ENCODE data around the gene SRM. TPM values are rescaled to one million over a fixed set of nuclear protein-coding genes. Genes with fewer than 3 reads are reported as not detected.

The SRM gene
- total and polyA plus RNA-seq, 3 experiments from 2014 or later: 169 to 438 (median 423) TPM

DNA sequence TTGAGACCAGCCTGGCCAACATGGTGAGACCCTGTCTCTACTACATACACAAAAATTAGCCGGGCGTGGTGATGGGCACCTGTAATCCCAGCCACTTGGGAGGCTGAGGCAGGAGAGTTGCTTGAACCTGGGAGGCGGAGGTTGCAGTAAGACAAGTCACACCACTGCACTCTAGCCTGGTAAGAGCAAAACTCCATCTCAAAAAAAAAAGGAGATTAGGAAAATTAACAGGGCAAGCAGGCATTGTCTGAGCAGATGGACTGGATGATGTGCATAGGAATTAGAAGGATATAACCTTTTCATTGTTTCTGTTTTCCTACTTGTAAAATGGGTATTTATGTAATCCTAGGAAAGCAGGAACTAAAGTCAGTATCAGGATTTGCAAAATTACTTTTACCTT lies 31.8 kb downstream of the SRM start:
- H3K36me3 ChIP-seq (ENCODE audit: insufficient read depth, low read length): peaks cover 24% of the 10 kb centered on the region
- peak overlapping the region in 2 of 8 donors; percentile 13 to 24 for H3K27ac Mint-ChIP-seq
- no peaks in the 10 kb centered on the region for H3K9me3 ChIP-seq (ENCODE audit: low read length)
- CTCF ChIA-PET: no interaction called here
- H3K36me3 Mint-ChIP-seq: peaks cover 7 to 64% (median 11%) of the 10 kb centered on the region in 3 donors
- no peak for DNase-seq
- H3K4me3 Mint-ChIP-seq: no peak overlapping the region
- H3K9me3 Mint-ChIP-seq: no peaks in the 10 kb centered on the region
- H3K27me3 Mint-ChIP-seq: no peaks in the 10 kb centered on the region
- H3K4me1 Mint-ChIP-seq: peaks cover 19 to 39% (median 30%) of the 10 kb centered on the region in 3 donors
- H3K4me1 ChIP-seq (ENCODE audit: insufficient read depth, low read length): no peaks in the 10 kb centered on the region
- no peaks in the 10 kb centered on the region for H3K27me3 ChIP-seq (ENCODE audit: insufficient read depth, low read length, poor library complexity, severe bottlenecking)
- POLR2A ChIA-PET: no interaction called here
- no peak overlapping the region for H3K27ac ChIP-seq (ENCODE audit: low read depth, low read length)
- no peak overlapping the region for H3K4me3 ChIP-seq (ENCODE audit: low read length)

GRCh38 chr1:11027316-11027715 lies 32.5 kb downstream of the SRM start:
- Mint-ChIP-seq H3K4me1 (peaks cover 23 to 44% (median 37%) of the 10 kb centered on the region in 3 donors), H3K36me3 (peaks cover 7 to 71% (median 14%) of the 10 kb centered on the region in 3 donors), H3K9me3 (no peaks in the 10 kb centered on the region), H3K27ac (peak overlapping the region in 2 of 8 donors; percentile 17 to 35), H3K27me3 (no peaks in the 10 kb centered on the region), H3K4me3 (no peak overlapping the region)
- Histone ChIP-seq H3K9me3 (ENCODE audit: low read length) (no peaks in the 10 kb centered on the region), H3K27ac (ENCODE audit: low read depth, low read length) (no peak overlapping the region), H3K4me3 (ENCODE audit: low read length) (no peak overlapping the region), H3K27me3 (ENCODE audit: insufficient read depth, low read length, poor library complexity, severe bottlenecking) (no peaks in the 10 kb centered on the region), H3K36me3 (ENCODE audit: insufficient read depth, low read length) (peaks cover 25% of the 10 kb centered on the region), H3K4me1 (ENCODE audit: insufficient read depth, low read length) (no peaks in the 10 kb centered on the region)
- DNase-seq: no peak
- CTCF ChIA-PET: interaction anchor here (1.0 kb wide), 1 partner anchor 10 kb away, joined by 4 read pairs; no protein-coding TSS in a partner anchor
- POLR2A ChIA-PET: no interaction called here

DNA sequence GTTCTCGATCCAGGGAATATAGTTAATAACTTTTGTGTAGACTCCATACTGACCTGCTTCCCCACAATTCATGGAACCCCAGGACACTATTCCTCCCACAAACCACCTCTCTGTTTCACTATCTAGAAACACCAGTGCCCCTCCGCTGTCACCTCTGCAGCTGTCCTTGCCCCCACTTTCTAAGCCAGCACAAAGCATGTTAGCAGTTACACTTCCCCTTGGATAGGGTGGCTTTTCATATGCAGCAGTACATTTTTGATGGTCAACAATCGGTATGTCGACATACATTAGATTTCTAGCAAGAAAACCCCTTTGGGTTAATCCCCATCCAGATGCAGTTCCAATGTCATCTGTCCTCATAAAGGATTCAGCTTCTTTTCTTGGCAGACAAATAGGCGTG lies 32.9 kb downstream of the SRM start:
- Mint-ChIP-seq H3K27me3 (peaks cover 0 to 1% of the 10 kb centered on the region in 2 donors), H3K4me1 (peaks cover 25 to 49% (median 40%) of the 10 kb centered on the region in 3 donors), H3K36me3 (peaks cover 7 to 75% (median 14%) of the 10 kb centered on the region in 3 donors), H3K9me3 (no peaks in the 10 kb centered on the region), H3K4me3 (no peak overlapping the region), H3K27ac (peak overlapping the region in 2 of 8 donors; percentile 35 to 52)
- Histone ChIP-seq H3K27me3 (ENCODE audit: insufficient read depth, low read length, poor library complexity, severe bottlenecking) (no peaks in the 10 kb centered on the region), H3K4me1 (ENCODE audit: insufficient read depth, low read length) (no peaks in the 10 kb centered on the region), H3K27ac (ENCODE audit: low read depth, low read length) (no peak overlapping the region), H3K36me3 (ENCODE audit: insufficient read depth, low read length) (peaks cover 29% of the 10 kb centered on the region), H3K9me3 (ENCODE audit: low read length) (no peaks in the 10 kb centered on the region), H3K4me3 (ENCODE audit: low read length) (no peak overlapping the region)
- CTCF ChIA-PET: interaction anchor here (1.0 kb wide), 1 partner anchor 10 kb away, joined by 4 read pairs; no protein-coding TSS in a partner anchor
- POLR2A ChIA-PET: no interaction called here
- DNase-seq: no peak

- H3K27me3 Mint-ChIP-seq: peaks cover 0 to 1% of the 10 kb centered on the region in 2 donors
- H3K4me1 Mint-ChIP-seq: peaks cover 27 to 50% (median 41%) of the 10 kb centered on the region in 3 donors
- ChIA-PET CTCF (no interaction called here), POLR2A (no interaction called here)
- Histone ChIP-seq H3K27me3 (ENCODE audit: insufficient read depth, low read length, poor library complexity, severe bottlenecking) (no peaks in the 10 kb centered on the region), H3K27ac (ENCODE audit: low read depth, low read length) (no peak overlapping the region), H3K4me3 (ENCODE audit: low read length) (no peak overlapping the region), H3K36me3 (ENCODE audit: insufficient read depth, low read length) (peaks cover 38% of the 10 kb centered on the region), H3K4me1 (ENCODE audit: insufficient read depth, low read length) (no peaks in the 10 kb centered on the region), H3K9me3 (ENCODE audit: low read length) (no peaks in the 10 kb centered on the region)
- DNase-seq: no peak
- H3K36me3 Mint-ChIP-seq: peaks cover 7 to 84% (median 14%) of the 10 kb centered on the region in 3 donors
- no peak overlapping the region for H3K27ac Mint-ChIP-seq
- H3K4me3 Mint-ChIP-seq: no peak overlapping the region
- no peaks in the 10 kb centered on the region for H3K9me3 Mint-ChIP-seq
Observed at GRCh38 chr1:11026052-11026451, 33.8 kb downstream of the SRM start.

- no peak for DNase-seq
- Histone ChIP-seq H3K36me3 (ENCODE audit: insufficient read depth, low read length) (peaks cover 42% of the 10 kb centered on the region), H3K9me3 (ENCODE audit: low read length) (no peaks in the 10 kb centered on the region), H3K4me3 (ENCODE audit: low read length) (no peak overlapping the region), H3K27ac (ENCODE audit: low read depth, low read length) (no peak overlapping the region), H3K4me1 (ENCODE audit: insufficient read depth, low read length) (no peaks in the 10 kb centered on the region), H3K27me3 (ENCODE audit: insufficient read depth, low read length, poor library complexity, severe bottlenecking) (no peaks in the 10 kb centered on the region)
- Mint-ChIP-seq H3K36me3 (peaks cover 7 to 87% (median 14%) of the 10 kb centered on the region in 3 donors), H3K27me3 (peaks cover 0 to 1% of the 10 kb centered on the region in 2 donors), H3K27ac (no peak overlapping the region), H3K9me3 (no peaks in the 10 kb centered on the region), H3K4me3 (no peak overlapping the region), H3K4me1 (peaks cover 27 to 50% (median 41%) of the 10 kb centered on the region in 3 donors)
- ChIA-PET CTCF (no interaction called here), POLR2A (no interaction called here)
Observed at GRCh38 chr1:11025618-11026017, 34.2 kb downstream of the SRM start.

GRCh38 chr1:11024874-11025203 lies 35.0 kb downstream of the SRM start:
- H3K27ac Mint-ChIP-seq: peak overlapping the region in 2 of 8 donors; percentile 42 to 61
- ChIA-PET CTCF (no interaction called here), POLR2A (no interaction called here)
- Histone ChIP-seq H3K36me3 (ENCODE audit: insufficient read depth, low read length) (peaks cover 45% of the 10 kb centered on the region), H3K9me3 (ENCODE audit: low read length) (no peaks in the 10 kb centered on the region), H3K4me1 (ENCODE audit: insufficient read depth, low read length) (no peaks in the 10 kb centered on the region), H3K4me3 (ENCODE audit: low read length) (no peak overlapping the region), H3K27ac (ENCODE audit: low read depth, low read length) (no peak overlapping the region), H3K27me3 (ENCODE audit: insufficient read depth, low read length, poor library complexity, severe bottlenecking) (no peaks in the 10 kb centered on the region)
- H3K9me3 Mint-ChIP-seq: no peaks in the 10 kb centered on the region
- H3K36me3 Mint-ChIP-seq: peaks cover 7 to 86% (median 18%) of the 10 kb centered on the region in 3 donors
- DNase-seq: no peak
- H3K4me3 Mint-ChIP-seq: no peak overlapping the region
- peaks cover 27 to 54% (median 41%) of the 10 kb centered on the region in 3 donors for H3K4me1 Mint-ChIP-seq
- H3K27me3 Mint-ChIP-seq: peaks cover 0 to 1% of the 10 kb centered on the region in 2 donors

DNA sequence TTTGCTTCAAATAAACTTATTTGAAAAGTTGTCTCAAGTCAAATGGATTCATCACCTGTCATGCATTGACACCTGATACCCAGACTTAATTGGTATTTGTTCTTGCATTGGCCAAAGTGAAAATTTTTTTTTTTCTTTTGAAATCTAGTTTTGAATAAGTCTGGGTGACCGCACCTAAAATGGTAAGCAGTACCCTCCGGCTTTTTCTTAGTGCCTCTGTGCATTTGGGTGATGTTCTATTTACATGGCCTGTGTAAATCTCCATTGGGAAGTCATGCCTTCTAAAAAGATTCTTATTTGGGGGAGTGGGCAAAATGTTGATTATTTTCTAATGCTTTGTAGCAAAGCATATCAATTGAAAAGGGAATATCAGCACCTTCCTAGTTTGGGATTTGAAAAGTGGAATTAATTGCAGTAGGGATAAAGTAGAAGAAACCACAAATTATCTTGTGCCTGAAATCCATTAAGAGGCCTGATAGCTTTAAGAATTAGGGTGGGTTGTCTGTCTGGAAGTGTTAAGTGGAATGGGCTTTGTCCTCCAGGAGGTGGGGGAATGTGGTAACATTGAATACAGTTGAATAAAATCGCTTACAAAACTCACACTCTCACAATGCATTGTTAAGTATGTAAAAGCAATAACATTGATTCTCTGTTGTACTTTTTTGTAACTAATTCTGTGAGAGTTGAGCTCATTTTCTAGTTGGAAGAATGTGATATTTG lies 35.5 kb downstream of the SRM start:
- no peak overlapping the region for H3K4me3 ChIP-seq (ENCODE audit: low read length)
- DNase-seq: no peak
- no peaks in the 10 kb centered on the region for H3K4me1 ChIP-seq (ENCODE audit: insufficient read depth, low read length)
- no peak overlapping the region for H3K27ac ChIP-seq (ENCODE audit: low read depth, low read length)
- CTCF ChIA-PET: no interaction called here
- H3K27me3 ChIP-seq (ENCODE audit: insufficient read depth, low read length, poor library complexity, severe bottlenecking): no peaks in the 10 kb centered on the region
- Mint-ChIP-seq H3K9me3 (no peaks in the 10 kb centered on the region), H3K36me3 (peaks cover 7 to 90% (median 18%) of the 10 kb centered on the region in 3 donors), H3K27ac (peak overlapping the region in 3 of 8 donors; percentile 32 to 61 (median 42)), H3K27me3 (peaks cover 0 to 1% of the 10 kb centered on the region in 2 donors), H3K4me1 (peaks cover 27 to 54% (median 41%) of the 10 kb centered on the region in 3 donors), H3K4me3 (no peak overlapping the region)
- POLR2A ChIA-PET: no interaction called here
- no peaks in the 10 kb centered on the region for H3K9me3 ChIP-seq (ENCODE audit: low read length)
- H3K36me3 ChIP-seq (ENCODE audit: insufficient read depth, low read length): peaks cover 47% of the 10 kb centered on the region

DNA sequence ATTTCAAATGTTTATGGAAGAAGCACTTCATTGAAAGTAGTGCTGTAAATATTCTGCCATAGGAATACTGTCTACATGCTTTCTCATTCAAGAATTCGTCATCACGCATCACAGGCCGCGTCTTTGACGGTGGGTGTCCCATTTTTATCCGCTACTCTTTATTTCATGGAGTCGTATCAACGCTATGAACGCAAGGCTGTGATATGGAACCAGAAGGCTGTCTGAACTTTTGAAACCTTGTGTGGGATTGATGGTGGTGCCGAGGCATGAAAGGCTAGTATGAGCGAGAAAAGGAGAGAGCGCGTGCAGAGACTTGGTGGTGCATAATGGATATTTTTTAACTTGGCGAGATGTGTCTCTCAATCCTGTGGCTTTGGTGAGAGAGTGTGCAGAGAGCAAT lies 36.6 kb downstream of the SRM start:
- ChIA-PET CTCF (interaction anchor here (0.6 to 2.1 kb wide), 2 partner anchors 14 to 95 kb away, joined by 3 to 6 read pairs; no protein-coding TSS in a partner anchor), POLR2A (no interaction called here)
- H3K9me3 Mint-ChIP-seq: no peaks in the 10 kb centered on the region
- DNase-seq: no peak
- H3K27ac ChIP-seq (ENCODE audit: low read depth, low read length): no peak overlapping the region
- H3K9me3 ChIP-seq (ENCODE audit: low read length): no peaks in the 10 kb centered on the region
- H3K27ac Mint-ChIP-seq: peak overlapping the region in 1 of 8 donors; percentile 84
- H3K4me1 ChIP-seq (ENCODE audit: insufficient read depth, low read length): no peaks in the 10 kb centered on the region
- peaks cover 58% of the 10 kb centered on the region for H3K36me3 ChIP-seq (ENCODE audit: insufficient read depth, low read length)
- peak overlapping the region in 2 of 7 donors; percentile 3 to 50 for H3K4me3 Mint-ChIP-seq
- peaks cover 7 to 99% (median 23%) of the 10 kb centered on the region in 3 donors for H3K36me3 Mint-ChIP-seq
- H3K27me3 Mint-ChIP-seq: peaks cover 0 to 1% of the 10 kb centered on the region in 2 donors
- H3K4me1 Mint-ChIP-seq: peaks cover 35 to 64% (median 51%) of the 10 kb centered on the region in 3 donors
- no peaks in the 10 kb centered on the region for H3K27me3 ChIP-seq (ENCODE audit: insufficient read depth, low read length, poor library complexity, severe bottlenecking)
- H3K4me3 ChIP-seq (ENCODE audit: low read length): no peak overlapping the region

All from CD8-positive, alpha-beta memory T cell (primary cell).